SJSA1 (cell line): Measurements from ENCODE around the gene OR9A2. TPM values are rescaled to one million over a fixed set of nuclear protein-coding genes. Genes with fewer than 3 reads are reported as not detected.
A peak's percentile ranks its signal among the peaks of the same experiment; 100 is the strongest.

ENCODE experiments used
- DNase-seq, 2 experiments: peaks; one replicate each; pipeline ENCODE4 v3.0.0-alpha.2; 2015 to 2020; ENCODE audit warnings: low spot score in 2 of 2, low read depth in 1 of 2
- H3K27ac ChIP-seq: fragments of 250-450 bp; sonication (Bioruptor Pico); 2 replicates; pipeline ENCODE4 v1.5.1; 2020; ENCODE audit warnings: mild to moderate bottlenecking, moderate library complexity
- H3K27me3 ChIP-seq: fragments of 250-450 bp; sonication (Bioruptor Pico); replicated peaks from 2 replicates; pipeline ENCODE4 v1.5.1; 2020; ENCODE audit warnings: mild to moderate bottlenecking, moderate library complexity
- H3K36me3 ChIP-seq: fragments of 250-450 bp; sonication (Bioruptor Pico); 2 replicates; pipeline ENCODE4 v1.5.1; 2020; ENCODE audit warnings: mild to moderate bottlenecking
- H3K4me1 ChIP-seq: fragments of 250-450 bp; sonication (Bioruptor Pico); replicated peaks from 2 replicates; pipeline ENCODE4 v1.6.1; 2021; ENCODE audit warnings: mild to moderate bottlenecking
- H3K4me3 ChIP-seq: fragments of 250-450 bp; sonication (Bioruptor Pico); 2 replicates; pipeline ENCODE4 v1.5.1; 2020; ENCODE audit warnings: mild to moderate bottlenecking
- H3K9me3 ChIP-seq: fragments of 250-450 bp; sonication (Bioruptor Pico); replicated peaks from 2 replicates; pipeline ENCODE4 v1.5.1; 2020; ENCODE audit warnings: mild to moderate bottlenecking
- total RNA-seq: library from RNA; depleted of rRNA; stranded (reverse); fragments of >200 nt; shearing (Covaris generic); gene quantifications from 2 replicates; pipeline ENCODE4 v1.2.3, GENCODE V29; 2014

OR9A2 gene
- total RNA-seq, 1 experiment from 2014 or later = not detected

DNA sequence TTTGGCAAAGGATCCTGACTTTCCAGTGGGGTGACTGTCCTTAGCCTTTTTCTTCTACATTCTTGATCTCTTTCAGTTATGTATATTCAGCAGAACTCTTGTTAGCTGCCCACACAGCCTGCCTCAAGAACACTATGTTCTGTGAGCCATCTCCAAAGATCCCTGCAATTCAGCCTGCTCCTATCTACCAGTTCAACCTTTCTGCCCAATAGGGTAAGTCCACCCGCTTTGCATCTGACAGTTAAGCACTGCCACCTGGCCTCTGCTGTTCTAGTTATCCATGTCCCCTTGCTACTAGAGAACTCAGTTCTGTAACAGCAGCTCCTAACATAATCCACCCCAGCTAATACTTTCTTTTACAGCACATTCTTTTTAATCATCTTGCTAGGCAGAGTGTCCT is 13.5 kb downstream of the OR9A2 start:
- Histone ChIP-seq H3K27me3 (no peaks in the 10 kb centered on the region), H3K9me3 (no peaks in the 10 kb centered on the region), H3K4me1 (peaks cover 64% of the 10 kb centered on the region), H3K4me3 (no peak overlapping the region), H3K36me3 (peaks cover 2% of the 10 kb centered on the region; the same call in 1 of the 2 replicates), H3K27ac (peak overlapping the region; percentile 90)
- DNase-seq = no peak

DNA sequence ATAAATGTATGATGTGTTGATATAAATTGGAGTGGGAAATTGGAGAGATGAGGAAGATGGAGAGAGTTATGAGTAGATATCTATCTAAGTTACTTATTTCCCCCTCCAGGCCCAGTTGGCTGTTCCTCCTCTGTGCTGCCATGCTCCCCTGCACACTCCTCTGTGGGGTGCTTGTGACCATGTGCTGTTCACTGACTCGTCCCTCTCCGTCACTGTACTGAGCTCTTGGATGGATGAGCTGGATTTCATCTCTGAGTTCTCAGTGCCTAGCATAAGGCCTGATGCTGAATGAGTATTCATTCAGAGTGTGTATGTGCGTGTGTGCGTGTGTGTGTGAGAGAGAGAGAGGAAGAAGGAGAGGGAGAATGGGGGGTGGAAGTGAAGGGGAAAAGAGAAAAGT is 14.5 kb downstream of the OR9A2 start:
- Histone ChIP-seq H3K36me3 (peaks cover 4% of the 10 kb centered on the region; the same call in 1 of the 2 replicates), H3K9me3 (no peaks in the 10 kb centered on the region)
- DNase-seq = no peak

DNA sequence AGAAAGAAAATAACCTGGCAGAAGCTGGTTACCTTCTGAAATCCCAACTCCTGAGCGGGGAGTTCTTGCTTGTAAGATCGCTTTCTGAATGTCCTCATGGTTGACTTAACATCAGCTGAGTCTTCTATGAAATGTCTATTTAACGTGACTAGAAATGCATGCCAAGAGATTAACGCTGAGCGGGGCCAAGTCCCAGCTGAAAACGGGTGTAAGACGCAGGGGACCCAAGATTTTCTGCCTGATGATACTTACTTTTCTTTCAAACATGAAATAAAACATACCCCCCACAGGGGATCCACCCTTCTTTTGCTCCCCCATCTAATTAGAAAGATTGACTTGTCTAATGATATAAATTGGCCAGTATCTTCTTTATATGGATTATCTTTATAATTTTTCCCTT is 14.9 kb downstream of the OR9A2 start:
- H3K4me1 ChIP-seq = peaks cover 54% of the 10 kb centered on the region
- no peak overlapping the region for H3K4me3 ChIP-seq
- DNase-seq = no peak
- H3K9me3 ChIP-seq = no peaks in the 10 kb centered on the region
- no peak overlapping the region for H3K27ac ChIP-seq
- H3K36me3 ChIP-seq = peaks cover 4% of the 10 kb centered on the region; the same call in 1 of the 2 replicates
- no peaks in the 10 kb centered on the region for H3K27me3 ChIP-seq

More for the DNA sequence above, 14.5 kb downstream of the OR9A2 start:
- Histone ChIP-seq H3K27ac (peak overlapping the region; percentile 90), H3K27me3 (no peaks in the 10 kb centered on the region), H3K4me3 (no peak overlapping the region), H3K4me1 (peaks cover 58% of the 10 kb centered on the region)

DNA sequence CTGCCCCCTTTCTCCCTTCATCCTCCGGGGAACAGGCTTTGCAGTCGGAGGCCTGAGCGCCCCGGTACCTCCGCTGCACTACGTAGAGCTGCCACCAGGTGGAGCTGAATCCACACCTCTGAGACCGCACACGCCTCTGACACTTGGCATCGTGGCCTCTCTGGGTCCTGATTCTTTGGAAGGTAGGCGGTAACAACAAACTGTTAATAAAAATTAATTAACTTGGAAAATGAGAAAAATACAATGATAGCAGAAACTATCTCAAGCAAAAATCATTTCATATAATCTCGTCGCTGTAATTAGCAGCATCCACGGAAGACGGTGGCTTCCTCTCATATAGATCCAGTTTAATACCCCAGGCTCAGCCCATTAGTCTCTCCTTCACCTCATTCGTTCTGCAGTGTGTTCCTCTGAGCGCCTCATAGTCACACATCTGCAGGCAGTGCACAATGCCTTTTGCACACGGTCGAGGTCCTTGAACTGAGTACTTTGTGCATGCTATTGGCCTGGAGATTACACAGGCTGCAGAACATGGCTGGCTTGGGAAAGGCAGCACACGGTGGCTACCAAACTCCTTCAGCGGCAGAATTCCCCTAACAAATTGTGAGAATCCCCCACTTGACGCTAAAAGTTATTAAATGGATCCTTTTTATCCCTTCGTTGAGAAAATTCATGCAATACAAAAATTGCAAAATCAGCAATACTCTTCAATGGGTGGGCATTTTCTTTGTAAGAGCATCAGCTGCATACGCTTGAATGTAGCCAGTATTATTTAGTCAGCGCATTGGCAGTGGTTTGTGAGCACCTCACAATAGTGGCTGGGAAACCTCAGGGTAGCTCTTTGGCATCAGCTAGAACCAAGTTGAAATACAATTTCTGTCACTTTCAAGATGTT is 18.7 kb downstream of the OR9A2 start:
- peak; percentile 67 to 75 for DNase-seq
- no peak overlapping the region for H3K4me3 ChIP-seq
- H3K27me3 ChIP-seq = no peaks in the 10 kb centered on the region
- peaks cover 4% of the 10 kb centered on the region; the same call in 1 of the 2 replicates for H3K36me3 ChIP-seq
- peaks cover 18% of the 10 kb centered on the region for H3K4me1 ChIP-seq
- H3K27ac ChIP-seq = no peak overlapping the region
- no peaks in the 10 kb centered on the region for H3K9me3 ChIP-seq

DNA sequence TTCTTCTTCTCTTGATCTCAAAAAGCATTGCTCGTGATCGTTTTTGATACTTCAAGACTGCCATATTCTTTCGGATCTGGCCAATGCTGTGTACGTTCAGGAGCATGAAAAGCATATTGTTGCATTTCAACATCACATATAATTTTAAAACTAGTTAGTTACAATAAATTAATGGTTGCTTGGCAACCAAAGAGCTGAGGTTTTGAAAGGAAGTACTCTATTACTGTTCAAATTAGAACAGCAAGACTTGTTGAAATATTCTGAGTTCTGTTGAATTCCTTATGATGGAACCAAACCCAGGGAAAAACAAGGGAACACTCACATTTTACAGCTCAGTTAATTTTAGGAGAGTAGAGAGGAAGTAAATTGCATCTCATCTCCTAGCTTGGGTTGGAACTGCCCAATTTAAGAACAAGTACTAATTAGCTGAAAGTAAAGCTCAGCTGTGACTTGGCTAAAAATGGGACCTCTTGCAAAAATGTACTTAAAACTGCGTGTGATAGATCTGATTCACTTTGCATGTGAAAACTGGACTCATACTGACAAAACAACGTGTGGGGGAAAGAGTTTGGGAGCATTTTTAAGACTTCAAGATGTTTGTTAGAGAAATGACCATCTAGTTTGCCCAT is 21.2 kb downstream of the OR9A2 start:
- Histone ChIP-seq H3K9me3 (no peaks in the 10 kb centered on the region), H3K4me3 (no peak overlapping the region)

DNA sequence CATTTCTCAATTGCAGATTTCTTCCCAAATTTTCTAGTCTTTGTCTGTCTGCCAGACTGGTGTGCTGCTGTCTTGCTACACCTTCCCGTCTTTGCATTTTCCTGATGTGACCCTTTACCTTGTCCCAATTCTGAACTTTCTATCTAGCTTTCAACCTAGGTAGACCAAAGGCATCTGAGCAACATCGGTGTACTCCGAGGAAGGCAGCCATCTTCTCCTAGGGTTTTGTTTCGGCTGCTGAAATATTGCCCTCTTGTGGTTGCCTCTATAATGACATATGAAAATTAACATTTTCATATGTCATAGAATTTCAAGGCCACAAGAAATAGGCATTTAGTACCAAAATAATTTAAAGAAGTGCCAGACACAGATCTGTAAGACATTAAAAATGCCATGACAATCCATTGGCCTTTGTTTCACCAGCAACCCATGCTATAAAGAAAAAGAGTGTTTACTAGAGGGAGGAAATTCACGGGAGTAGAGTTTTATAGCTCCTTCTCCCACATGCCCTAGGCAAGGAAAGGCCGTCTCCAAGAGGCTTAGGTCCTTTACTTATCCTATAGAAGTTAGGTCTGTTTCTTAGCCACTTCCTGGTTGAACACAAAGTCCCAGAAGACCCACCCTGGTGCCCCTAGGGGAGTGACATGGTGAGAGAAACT is 23.4 kb downstream of the OR9A2 start:
- no peaks in the 10 kb centered on the region for H3K27me3 ChIP-seq
- no peaks in the 10 kb centered on the region for H3K9me3 ChIP-seq
- H3K4me1 ChIP-seq = peaks cover 5% of the 10 kb centered on the region; the same call in 1 of the 2 replicates
- no peak overlapping the region for H3K4me3 ChIP-seq
- H3K36me3 ChIP-seq = peaks cover 3% of the 10 kb centered on the region; the same call in 1 of the 2 replicates
- H3K27ac ChIP-seq = no peak overlapping the region
- DNase-seq = peak in 1 of 2 experiments; percentile 39

More for the DNA sequence above, 21.2 kb downstream of the OR9A2 start:
- no peak for DNase-seq
- peaks cover 8% of the 10 kb centered on the region; the same call in 1 of the 2 replicates for H3K4me1 ChIP-seq
- no peaks in the 10 kb centered on the region for H3K27me3 ChIP-seq
- peaks cover 4% of the 10 kb centered on the region; the same call in 1 of the 2 replicates for H3K36me3 ChIP-seq
- no peak overlapping the region for H3K27ac ChIP-seq

DNA sequence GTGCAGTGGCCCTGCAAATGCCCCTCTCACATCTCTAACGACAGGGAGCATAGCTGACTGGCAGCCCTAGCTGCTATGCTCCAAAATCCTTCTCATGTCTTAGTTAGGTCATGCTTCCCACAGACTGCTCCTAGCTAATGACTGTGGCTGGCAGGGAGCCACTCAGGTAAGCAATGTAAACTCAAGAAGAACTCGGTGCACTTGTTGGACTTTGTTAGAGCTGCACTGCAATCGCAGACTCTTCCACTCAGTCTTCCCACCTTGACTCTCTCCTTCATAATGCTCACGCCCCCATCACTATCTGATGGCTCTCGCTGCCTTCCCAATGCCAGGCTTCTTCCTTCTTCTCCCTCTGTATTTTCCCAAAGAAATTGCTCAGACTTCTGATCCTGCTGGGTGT is 24.0 kb downstream of the OR9A2 start:
- DNase-seq = no peak
- Histone ChIP-seq H3K36me3 (no peaks in the 10 kb centered on the region), H3K9me3 (no peaks in the 10 kb centered on the region), H3K4me3 (no peak overlapping the region), H3K27ac (no peak overlapping the region), H3K4me1 (no peaks in the 10 kb centered on the region), H3K27me3 (no peaks in the 10 kb centered on the region)

DNA sequence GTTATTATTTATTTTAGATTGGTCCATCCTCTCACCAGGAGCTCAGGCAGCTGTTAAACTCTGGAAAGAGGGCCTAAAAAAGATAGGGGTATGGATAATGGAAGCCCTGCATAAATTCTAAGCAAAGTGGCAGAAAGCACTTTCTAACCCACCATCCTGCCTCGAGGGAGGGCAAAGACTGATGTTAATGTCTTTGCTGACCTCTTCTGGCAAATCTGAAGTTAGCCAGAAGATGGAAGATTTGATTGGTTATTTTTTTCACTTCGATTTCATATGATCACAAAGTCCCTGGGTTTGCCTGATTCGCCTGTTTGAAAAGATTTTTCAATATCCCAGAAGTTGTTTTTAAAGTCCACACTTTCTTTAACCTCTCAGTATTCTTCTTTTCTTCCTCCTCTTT is 24.8 kb downstream of the OR9A2 start:
- Histone ChIP-seq H3K4me1 (no peaks in the 10 kb centered on the region), H3K36me3 (no peaks in the 10 kb centered on the region), H3K4me3 (no peak overlapping the region), H3K9me3 (no peaks in the 10 kb centered on the region), H3K27me3 (no peaks in the 10 kb centered on the region), H3K27ac (no peak overlapping the region)
- no peak for DNase-seq

DNA sequence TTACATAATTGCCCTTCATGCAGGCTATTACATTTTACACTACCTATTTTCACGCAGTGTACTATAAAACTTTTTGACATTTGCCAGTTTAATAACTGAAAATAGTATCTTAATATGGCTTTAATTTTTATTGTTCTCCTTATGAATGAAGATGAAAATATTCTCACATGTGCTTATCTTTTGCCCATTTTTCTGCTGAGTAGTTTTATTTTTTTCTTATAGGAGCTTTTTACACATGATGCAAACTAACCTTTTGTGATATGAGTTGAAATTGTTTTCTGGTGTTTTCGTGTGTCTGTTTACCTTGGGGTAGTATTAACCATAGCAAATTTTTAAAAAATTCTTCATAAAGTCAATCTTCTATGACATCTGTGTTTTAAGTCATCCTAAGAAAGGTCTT is 26.3 kb downstream of the OR9A2 start:
- Histone ChIP-seq H3K27me3 (no peaks in the 10 kb centered on the region), H3K9me3 (no peaks in the 10 kb centered on the region), H3K4me3 (no peak overlapping the region), H3K4me1 (no peaks in the 10 kb centered on the region), H3K27ac (no peak overlapping the region), H3K36me3 (no peaks in the 10 kb centered on the region)
- DNase-seq = no peak

DNA sequence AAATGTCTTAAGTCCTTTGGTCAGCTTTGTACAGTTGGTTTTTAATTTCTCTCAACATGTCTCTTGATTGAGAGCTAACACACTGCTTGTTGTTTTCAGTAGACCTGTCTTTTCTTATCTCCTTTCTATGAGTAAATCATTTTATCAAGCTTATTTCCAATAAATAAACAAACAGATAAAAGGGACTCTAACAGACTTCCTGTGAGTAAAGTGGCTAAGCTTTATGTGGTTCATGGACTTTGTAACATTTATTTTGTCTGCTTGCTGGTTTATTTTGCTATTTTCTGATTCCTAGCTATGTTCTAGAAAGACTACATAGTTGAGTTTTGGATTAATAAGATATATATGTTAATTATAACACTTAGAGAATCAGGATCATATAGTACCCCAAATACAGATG is 27.1 kb downstream of the OR9A2 start:
- Histone ChIP-seq H3K9me3 (no peaks in the 10 kb centered on the region), H3K4me1 (no peaks in the 10 kb centered on the region), H3K4me3 (no peak overlapping the region), H3K27ac (no peak overlapping the region), H3K36me3 (no peaks in the 10 kb centered on the region), H3K27me3 (no peaks in the 10 kb centered on the region)
- DNase-seq = no peak

DNA sequence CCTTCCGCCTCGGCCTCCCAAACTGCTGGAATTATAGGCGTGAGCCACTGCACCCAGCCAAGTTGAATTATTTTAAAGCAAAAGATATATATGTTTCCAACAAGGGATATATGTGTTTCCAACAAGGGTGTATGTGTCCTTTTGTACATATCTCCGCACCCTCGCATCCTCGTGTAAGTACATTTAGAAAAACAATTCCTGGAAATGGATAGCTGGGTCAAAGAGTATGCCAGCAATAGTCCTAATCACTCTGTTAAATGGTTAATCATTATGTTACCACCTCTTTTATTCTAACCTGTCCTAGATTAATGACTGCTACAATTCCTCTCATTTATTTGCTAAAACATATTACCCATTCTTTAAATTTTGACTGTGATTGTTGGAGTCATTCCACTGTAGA is 28.0 kb downstream of the OR9A2 start:
- no peak overlapping the region for H3K4me3 ChIP-seq
- no peaks in the 10 kb centered on the region for H3K27me3 ChIP-seq
- H3K36me3 ChIP-seq = no peaks in the 10 kb centered on the region
- H3K4me1 ChIP-seq = no peaks in the 10 kb centered on the region
- no peak overlapping the region for H3K27ac ChIP-seq
- H3K9me3 ChIP-seq = no peaks in the 10 kb centered on the region
- no peak for DNase-seq

DNA sequence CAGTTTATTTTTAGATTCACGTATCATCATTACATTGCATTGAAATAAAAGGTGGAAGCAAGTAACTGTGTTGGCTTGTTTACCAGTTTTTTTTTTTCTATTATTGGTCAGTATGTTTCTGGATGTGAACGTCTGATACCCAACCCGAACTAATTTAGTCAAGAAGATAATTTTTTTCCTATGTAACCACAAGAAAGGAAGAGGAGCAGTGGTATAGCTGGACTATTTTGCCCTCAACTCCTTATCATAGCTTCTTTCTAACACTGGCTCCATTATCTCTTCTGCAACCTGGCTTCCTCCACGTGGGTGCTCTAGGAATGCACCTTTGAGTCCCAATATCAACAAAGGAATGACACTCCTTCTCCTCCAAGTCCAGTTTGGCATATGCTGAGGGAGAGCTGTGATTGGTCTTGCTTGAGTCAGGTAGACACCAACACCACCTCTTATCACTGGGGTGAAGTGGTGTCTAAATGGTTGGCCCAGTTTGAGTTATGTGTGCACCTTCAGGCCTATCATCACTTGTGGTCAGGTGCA is 29.4 kb downstream of the OR9A2 start:
- Histone ChIP-seq H3K4me3 (no peak overlapping the region), H3K4me1 (no peaks in the 10 kb centered on the region), H3K27ac (no peak overlapping the region), H3K27me3 (no peaks in the 10 kb centered on the region), H3K36me3 (no peaks in the 10 kb centered on the region), H3K9me3 (no peaks in the 10 kb centered on the region)
- DNase-seq = no peak

DNA sequence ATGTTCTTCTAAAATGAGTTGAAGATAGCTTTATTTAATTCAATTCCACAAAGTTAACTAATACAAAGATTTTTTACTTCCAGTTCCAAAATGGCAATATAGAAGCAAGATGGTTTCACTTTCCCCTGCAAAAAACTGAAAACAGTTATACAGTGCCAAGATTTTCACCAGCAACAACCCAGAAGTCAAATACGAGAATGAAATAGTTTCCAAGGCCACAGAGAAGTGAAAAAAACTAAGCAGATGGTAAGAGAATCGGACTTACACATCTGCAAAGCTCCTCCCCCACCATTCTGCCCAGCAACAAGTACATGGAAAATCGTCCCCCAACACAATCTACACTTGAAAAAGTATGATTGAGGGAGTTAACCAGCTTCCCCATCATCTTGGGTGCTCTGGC is 34.5 kb downstream of the OR9A2 start:
- no peaks in the 10 kb centered on the region for H3K36me3 ChIP-seq
- no peaks in the 10 kb centered on the region for H3K4me1 ChIP-seq
- no peak for DNase-seq
- no peak overlapping the region for H3K27ac ChIP-seq
- no peak overlapping the region for H3K4me3 ChIP-seq
- no peaks in the 10 kb centered on the region for H3K27me3 ChIP-seq
- H3K9me3 ChIP-seq = no peaks in the 10 kb centered on the region
